ENCODE measurements around the gene LRFN5.
"Not testable (repeated sequence)": the region's sequence is repeated elsewhere in the genome, so short reads cannot be mapped to it uniquely, and the experiment has no call there.

The LRFN5 gene

DNA sequence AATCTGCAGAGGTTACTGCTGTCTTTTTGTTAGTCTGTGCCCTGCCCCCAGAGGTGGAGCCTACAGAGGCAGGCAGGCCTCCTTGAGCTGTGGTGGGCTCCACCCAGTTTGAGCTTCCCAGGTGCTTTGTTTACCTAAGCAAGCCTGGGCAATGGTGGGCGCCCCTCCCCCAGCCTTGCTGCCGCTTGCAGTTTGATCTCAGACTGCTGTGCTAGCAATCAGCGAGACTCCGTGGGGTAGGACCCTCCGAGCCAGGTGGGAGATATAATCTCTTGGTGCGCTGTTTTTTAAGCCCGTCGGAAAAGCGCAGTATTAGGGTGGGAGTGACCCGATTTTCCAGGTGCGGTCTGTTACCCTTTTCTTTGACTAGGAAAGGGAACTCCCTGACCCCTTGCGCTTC, 304.5 kb downstream of the LRFN5 start:
- DNase-seq = not testable (repeated sequence)

DNA sequence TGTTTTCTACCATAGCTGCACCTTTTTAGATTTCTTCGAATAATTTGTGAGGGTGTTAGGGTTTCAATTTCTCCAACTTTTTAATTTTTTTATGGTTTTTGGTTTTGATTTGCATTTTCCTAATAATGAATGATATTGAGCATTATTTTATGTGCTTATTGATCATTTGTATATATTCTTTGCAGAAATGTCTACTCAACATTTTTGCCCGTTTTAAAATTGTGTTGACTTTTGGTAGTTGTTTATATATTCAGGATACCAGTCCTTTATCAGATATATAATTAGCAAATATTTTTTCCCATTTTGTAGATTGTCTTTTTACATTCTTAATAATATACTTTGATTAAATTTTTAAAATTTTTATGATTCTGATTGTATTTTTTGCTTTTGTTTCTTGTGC, 306.7 kb downstream of the LRFN5 start:
- no peak for DNase-seq

DNA sequence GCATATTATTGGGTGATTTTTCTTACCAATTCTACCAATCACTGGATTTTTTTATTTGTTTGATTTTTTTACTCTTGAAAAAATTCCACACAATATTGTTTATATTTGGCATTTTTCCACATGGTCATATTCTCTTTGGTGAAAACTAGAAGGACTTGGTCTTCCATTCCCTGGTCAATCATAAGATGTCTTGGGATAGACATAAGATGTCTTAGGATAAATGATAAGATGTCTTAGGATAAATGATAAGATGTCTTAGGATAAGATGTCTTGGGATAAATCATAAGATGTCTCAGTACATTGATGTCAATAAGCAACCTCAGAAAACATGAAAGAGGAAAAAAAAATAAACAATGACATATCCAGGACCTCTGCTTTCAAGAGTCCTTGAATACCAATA, 309.1 kb downstream of the LRFN5 start:
- no peak for DNase-seq

DNA sequence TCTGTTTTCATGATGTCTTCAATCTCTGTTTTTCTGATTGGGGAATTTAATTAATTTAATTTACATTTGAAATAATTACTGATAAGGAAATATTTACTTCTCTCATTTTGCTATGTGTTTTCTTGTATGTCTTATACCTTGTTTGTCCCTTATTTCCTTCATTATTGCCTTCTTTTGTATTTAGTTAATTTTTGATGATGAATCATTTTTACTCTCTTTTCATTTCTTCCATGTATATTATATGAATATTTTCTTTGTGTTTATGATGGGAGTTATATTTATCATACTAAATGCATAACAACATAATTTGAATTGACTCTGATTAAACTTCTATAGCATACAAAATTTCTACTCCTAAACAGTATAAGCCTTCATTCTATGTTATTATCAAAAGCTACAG, 309.6 kb downstream of the LRFN5 start:
- no peak for DNase-seq

DNA sequence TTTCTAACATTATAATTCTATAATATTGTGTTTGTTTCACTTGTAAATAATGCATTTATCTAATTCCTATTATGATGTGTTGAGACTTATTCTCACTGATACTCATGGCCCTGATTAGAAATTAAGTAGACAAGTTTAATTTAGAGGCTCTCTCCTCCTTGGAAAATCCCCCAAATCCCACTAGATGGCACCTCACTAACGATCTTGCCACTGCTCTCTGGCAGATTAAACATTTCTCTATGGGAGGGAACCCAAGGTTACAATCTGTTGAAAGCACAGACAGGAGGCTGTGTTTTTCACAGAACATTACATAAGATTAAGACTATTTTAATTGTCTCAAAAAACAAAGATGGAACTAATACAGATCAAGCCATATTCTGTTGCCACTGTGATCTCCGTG, 318.7 kb downstream of the LRFN5 start:
- DNase-seq = no peak

DNA sequence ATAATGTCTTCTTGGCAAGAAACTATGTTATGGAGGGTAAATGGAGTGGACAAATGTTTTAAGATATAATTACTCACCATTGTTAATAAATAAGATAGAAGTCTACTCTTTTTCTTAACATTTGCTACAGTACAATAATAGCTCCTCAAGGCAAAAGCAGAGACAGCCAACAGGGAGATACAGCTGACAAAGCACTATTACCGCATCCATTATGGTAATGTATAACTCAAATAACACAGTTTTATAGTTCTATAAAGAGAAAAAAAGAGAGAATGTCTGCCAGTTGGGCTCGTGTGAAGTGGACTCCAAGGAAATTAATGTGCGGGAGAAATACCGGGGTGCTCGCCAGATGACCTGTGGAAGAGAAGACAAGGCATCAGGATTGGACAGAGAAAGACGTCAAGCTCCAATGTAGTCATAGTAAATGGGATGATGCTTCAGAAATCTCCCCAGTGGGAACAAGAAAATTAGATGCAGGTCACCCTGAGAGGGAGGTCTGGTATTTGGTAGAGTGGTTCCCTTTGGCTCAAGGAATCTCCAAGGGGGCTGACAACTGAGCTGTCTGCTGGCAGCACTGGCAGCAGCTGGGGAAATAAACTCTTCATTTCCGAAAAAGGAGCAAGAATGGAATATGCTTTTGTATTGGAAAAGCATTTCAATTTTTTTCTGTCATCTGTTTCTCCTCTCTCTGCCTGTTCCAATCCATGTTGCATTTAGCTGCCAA, 343.9 kb downstream of the LRFN5 start:
- DNase-seq = no peak
